ENCODE data around the gene KLF2.

KLF2 gene

DNA sequence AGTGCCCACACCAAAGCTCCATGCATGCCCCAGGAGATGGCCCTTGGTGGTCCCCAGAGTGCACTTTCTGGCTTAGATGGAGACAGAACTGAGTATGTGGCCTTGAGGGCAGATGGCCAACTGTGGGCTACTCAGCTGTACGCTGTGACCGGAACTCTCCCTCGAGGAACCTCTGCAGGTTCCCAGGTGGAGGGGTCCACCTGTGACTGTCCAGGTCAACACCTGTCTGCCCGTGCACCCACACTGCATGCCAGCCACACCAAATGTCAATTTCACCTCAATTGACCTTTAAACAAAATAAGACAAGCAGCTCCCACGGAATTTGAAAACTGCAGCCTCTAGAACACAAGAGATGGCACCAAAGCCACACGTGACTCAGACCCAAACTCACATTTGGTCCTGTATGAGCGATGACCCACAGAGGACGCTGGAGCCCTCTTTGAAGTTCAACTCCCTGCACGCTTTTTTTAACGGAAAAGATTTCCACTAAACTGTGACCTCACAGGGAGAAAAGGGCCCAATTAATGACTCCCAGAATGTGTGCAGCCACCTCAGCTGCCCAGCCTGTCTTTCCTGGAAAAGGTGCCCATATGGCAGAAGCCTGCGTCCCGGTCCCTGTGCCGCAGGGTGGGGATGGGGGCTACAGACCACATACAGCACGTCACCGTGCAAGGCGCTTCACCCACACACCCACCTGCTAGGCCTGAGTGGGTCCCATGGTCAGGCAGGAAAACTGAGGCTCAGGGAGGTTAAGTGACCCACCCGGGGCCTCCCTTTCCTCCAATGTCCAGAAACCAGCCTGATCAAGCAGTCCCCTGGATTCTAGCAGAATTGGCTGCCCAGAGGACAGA is 47.7 kb downstream of the KLF2 start:
- TF ChIP-seq CTCF (IDR thresholded peaks at IDR 0.05; ENCODE audit: insufficient read depth, low read depth, low read length, missing control alignments): no peak
- no peak for DNase-seq (ENCODE audit: low read depth)
- H3K4me3 ChIP-seq (ENCODE audit: low read length): no peak overlapping the region

GRCh38 chr19:16373079-16373478 is 48.5 kb downstream of the KLF2 start:
- TF ChIP-seq CTCF (IDR thresholded peaks at IDR 0.05; ENCODE audit: insufficient read depth, low read depth, low read length, missing control alignments): no peak
- no peak for DNase-seq (ENCODE audit: low read depth)
- H3K4me3 ChIP-seq (ENCODE audit: low read length): no peak overlapping the region

DNA sequence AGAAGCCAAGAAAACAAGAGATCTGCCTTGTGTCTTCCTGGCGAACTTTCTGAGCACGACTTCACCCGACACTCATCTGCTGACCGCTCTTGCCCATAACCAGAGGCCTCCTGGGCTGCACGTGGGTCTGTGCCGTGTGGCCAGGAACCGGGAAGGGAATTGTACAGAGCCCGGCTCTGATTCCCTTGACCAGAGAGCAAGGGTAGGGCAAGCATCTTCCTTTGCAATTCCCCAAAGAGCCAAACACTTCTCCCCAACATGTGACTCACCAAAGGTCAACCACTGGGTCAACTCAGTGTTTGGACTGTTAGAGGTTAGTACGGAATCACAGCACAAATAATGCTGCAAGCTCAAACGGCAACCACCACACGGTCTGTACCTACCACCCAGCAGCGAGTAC is 48.9 kb downstream of the KLF2 start:
- TF ChIP-seq CTCF (IDR thresholded peaks at IDR 0.05; ENCODE audit: insufficient read depth, low read depth, low read length, missing control alignments): no peak
- H3K4me3 ChIP-seq (ENCODE audit: low read length): no peak overlapping the region
- DNase-seq (ENCODE audit: low read depth): no peak

GRCh38 chr19:16373989-16374388 is 49.4 kb downstream of the KLF2 start:
- H3K4me3 ChIP-seq (ENCODE audit: low read length): no peak overlapping the region
- DNase-seq (ENCODE audit: low read depth): no peak
- TF ChIP-seq CTCF (IDR thresholded peaks at IDR 0.05; ENCODE audit: insufficient read depth, low read depth, low read length, missing control alignments): no peak

GRCh38 chr19:16374436-16374835 is 49.8 kb downstream of the KLF2 start:
- no peak for TF ChIP-seq CTCF (IDR thresholded peaks at IDR 0.05; ENCODE audit: insufficient read depth, low read depth, low read length, missing control alignments)
- no peak for DNase-seq (ENCODE audit: low read depth)
- H3K4me3 ChIP-seq (ENCODE audit: low read length): no peak overlapping the region

DNA sequence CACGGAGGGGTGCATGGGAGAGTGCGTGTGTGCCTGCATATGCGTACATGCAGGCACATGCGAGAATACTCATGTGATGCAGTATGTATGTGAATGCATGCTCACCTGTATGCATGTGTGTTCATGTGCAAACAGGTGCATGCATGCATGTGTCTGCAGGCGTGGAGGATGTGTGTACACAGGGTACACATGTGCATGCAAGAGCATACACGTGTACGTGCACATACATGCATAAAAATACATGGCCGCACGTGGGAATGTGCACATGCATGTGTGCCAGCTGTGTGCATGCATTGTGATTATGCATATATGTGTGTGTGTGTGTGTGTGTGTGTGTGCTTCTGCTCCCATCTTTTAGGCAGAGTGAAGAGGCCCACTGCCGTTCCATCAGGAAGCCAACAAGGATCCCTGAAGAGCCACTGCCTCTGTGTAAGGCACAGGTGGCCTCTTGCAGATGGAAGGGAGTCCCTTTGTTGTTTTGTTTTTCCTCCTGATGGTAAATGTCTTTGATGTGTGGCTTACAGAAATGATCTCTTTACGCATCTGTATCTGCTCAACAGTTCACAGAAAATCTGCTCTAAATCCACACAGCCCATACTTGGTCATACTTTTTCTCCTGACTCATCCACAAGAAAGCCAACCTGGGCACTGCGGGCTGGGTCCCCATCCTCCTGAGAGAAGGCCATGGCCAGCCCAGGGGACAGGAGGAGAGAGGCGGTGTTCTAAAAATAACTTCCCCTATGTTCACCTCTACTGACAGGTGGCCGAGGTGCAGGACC is 50.7 kb downstream of the KLF2 start:
- TF ChIP-seq CTCF (IDR thresholded peaks at IDR 0.05; ENCODE audit: insufficient read depth, low read depth, low read length, missing control alignments): no peak
- no peak for DNase-seq (ENCODE audit: low read depth)
- H3K4me3 ChIP-seq (ENCODE audit: low read length): no peak overlapping the region

Measured in epithelial cell of esophagus (primary cell).